ENCODE measurements around the gene NSF.
"Not testable (repeated sequence)": the region's sequence is repeated elsewhere in the genome, so short reads cannot be mapped to it uniquely, and the experiment has no call there.

- not testable (repeated sequence) for TF ChIP-seq CTCF (IDR thresholded peaks at IDR 0.05); ZFX (IDR thresholded peaks at IDR 0.05; ENCODE audit: borderline replicate concordance)
These were observed 10.3 kb downstream of the NSF start for GRCh38 chr17:46600767-46601166.
